ENCODE data around the gene EIF4H. TPM values are rescaled to one million over a fixed set of nuclear protein-coding genes. Genes with fewer than 3 reads are reported as not detected.

Gene EIF4H
- total RNA-seq, 1 experiment from 2014 or later = 384 TPM

DNA sequence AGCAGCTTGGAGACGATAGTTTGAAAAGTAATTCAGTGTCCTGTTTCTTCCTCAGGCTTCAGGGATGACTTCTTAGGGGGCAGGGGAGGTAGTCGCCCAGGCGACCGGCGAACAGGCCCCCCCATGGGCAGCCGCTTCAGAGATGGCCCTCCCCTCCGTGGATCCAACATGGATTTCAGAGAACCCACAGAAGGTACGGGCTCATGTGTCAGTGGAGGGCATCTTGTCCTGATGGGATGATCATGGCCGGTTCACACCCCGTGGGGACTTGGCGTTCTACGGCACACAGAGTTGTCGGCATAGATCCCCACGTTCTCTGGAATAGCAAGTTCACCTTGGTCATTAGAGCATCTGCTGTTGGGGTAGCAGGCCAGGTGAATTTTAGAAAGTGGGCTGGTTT lies 20.5 kb downstream of the EIF4H start:
- no peaks in the 10 kb centered on the region for H3K9me2 ChIP-seq (ENCODE audit: insufficient read depth)
- no peak overlapping the region for H3K27ac ChIP-seq (ENCODE audit: low read depth, low read length)
- CTCF ChIA-PET = interaction anchor here (1.0 to 1.7 kb wide), 2 partner anchors 8 to 206 kb away, joined by 3 read pairs; no protein-coding TSS in a partner anchor
- ATAC-seq = no peak
- H3K9ac ChIP-seq (ENCODE audit: low read length) = no peak overlapping the region
- BruUV-seq (replicated peaks) = no TSS peak
- H3K27me3 ChIP-seq (ENCODE audit: insufficient read depth, low read length) = no peaks in the 10 kb centered on the region
- RAD21 ChIA-PET (ENCODE audit: low non-redundant PET in 1 of 2, low total read pairs in 2 of 2, uncharacterized antibody in 2 of 2, unreplicated experiment in 2 of 2) = no interaction called here
- H3K4me2 ChIP-seq (ENCODE audit: low read length) = no peak overlapping the region
- intact Hi-C loops (cut with micrococcal nuclease) = no loop called here
- H3K4me3 ChIP-seq (replicated peaks in 1 of 2; ENCODE audit: low read depth in 1 of 2, low read length in 2 of 2) = no peak overlapping the region
- H3K4me1 ChIP-seq (ENCODE audit: control insufficient read depth in 1 of 2, insufficient read depth in 2 of 2, low read length in 2 of 2) = peaks cover 20 to 28% of the 10 kb centered on the region in 2 experiments
- H4K20me1 ChIP-seq (ENCODE audit: insufficient read depth) = no peaks in the 10 kb centered on the region
- H2AFZ ChIP-seq (ENCODE audit: low read depth, low read length, poor library complexity, severe bottlenecking) = no peak overlapping the region
- H3K36me3 ChIP-seq (ENCODE audit: control insufficient read depth in 1 of 2, insufficient read depth in 2 of 2, low read length in 2 of 2) = peaks cover 45 to 48% of the 10 kb centered on the region in 2 experiments
- no peak for TF ChIP-seq ZFX (IDR thresholded peaks at IDR 0.05)
- no peak for TF ChIP-seq YY1 (IDR thresholded peaks at IDR 0.05; ENCODE audit: extremely low read depth, insufficient replicate concordance, low read depth, low read length)
- TF ChIP-seq SRF (IDR thresholded peaks at IDR 0.05; ENCODE audit: low read depth) = no peak
- TF ChIP-seq, protein P1, sequence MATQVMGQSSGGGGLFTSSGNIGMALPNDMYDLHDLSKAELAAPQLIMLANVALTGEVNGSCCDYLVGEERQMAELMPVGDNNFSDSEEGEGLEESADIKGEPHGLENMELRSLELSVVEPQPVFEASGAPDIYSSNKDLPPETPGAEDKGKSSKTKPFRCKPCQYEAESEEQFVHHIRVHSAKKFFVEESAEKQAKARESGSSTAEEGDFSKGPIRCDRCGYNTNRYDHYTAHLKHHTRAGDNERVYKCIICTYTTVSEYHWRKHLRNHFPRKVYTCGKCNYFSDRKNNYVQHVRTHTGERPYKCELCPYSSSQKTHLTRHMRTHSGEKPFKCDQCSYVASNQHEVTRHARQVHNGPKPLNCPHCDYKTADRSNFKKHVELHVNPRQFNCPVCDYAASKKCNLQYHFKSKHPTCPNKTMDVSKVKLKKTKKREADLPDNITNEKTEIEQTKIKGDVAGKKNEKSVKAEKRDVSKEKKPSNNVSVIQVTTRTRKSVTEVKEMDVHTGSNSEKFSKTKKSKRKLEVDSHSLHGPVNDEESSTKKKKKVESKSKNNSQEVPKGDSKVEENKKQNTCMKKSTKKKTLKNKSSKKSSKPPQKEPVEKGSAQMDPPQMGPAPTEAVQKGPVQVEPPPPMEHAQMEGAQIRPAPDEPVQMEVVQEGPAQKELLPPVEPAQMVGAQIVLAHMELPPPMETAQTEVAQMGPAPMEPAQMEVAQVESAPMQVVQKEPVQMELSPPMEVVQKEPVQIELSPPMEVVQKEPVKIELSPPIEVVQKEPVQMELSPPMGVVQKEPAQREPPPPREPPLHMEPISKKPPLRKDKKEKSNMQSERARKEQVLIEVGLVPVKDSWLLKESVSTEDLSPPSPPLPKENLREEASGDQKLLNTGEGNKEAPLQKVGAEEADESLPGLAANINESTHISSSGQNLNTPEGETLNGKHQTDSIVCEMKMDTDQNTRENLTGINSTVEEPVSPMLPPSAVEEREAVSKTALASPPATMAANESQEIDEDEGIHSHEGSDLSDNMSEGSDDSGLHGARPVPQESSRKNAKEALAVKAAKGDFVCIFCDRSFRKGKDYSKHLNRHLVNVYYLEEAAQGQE (IDR thresholded peaks at IDR 0.05; ENCODE audit: low read depth) = no peak
- TF ChIP-seq, protein P2, sequence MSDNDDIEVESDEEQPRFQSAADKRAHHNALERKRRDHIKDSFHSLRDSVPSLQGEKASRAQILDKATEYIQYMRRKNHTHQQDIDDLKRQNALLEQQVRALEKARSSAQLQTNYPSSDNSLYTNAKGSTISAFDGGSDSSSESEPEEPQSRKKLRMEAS (IDR thresholded peaks at IDR 0.05) = no peak
- no peak for TF ChIP-seq TCF7L2 (IDR thresholded peaks at IDR 0.05; ENCODE audit: borderline replicate concordance, extremely low read depth, insufficient read depth, insufficient read length)
- no peak for TF ChIP-seq RAD21 (IDR thresholded peaks at IDR 0.05; ENCODE audit: low read depth)
- TF ChIP-seq CBX3 (IDR thresholded peaks at IDR 0.05; ENCODE audit: low read depth) = no peak
- TF ChIP-seq, protein P3, sequence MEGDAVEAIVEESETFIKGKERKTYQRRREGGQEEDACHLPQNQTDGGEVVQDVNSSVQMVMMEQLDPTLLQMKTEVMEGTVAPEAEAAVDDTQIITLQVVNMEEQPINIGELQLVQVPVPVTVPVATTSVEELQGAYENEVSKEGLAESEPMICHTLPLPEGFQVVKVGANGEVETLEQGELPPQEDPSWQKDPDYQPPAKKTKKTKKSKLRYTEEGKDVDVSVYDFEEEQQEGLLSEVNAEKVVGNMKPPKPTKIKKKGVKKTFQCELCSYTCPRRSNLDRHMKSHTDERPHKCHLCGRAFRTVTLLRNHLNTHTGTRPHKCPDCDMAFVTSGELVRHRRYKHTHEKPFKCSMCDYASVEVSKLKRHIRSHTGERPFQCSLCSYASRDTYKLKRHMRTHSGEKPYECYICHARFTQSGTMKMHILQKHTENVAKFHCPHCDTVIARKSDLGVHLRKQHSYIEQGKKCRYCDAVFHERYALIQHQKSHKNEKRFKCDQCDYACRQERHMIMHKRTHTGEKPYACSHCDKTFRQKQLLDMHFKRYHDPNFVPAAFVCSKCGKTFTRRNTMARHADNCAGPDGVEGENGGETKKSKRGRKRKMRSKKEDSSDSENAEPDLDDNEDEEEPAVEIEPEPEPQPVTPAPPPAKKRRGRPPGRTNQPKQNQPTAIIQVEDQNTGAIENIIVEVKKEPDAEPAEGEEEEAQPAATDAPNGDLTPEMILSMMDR (IDR thresholded peaks at IDR 0.05 in 2 of 3, conservative IDR thresholded peaks at IDR 0.05 in 1 of 3; ENCODE audit: borderline replicate concordance in 1 of 3, insufficient read depth in 1 of 3, low read depth in 2 of 3, low read length in 2 of 3) = no peak
- TF ChIP-seq ELF1 (IDR thresholded peaks at IDR 0.05; ENCODE audit: borderline replicate concordance, low read depth) = no peak
- TF ChIP-seq ZNF274 (IDR thresholded peaks at IDR 0.05; ENCODE audit: low read depth, low read length) = no peak
- no peak for TF ChIP-seq JUND (IDR thresholded peaks at IDR 0.05)
- no peak for TF ChIP-seq SP1 (IDR thresholded peaks at IDR 0.05; ENCODE audit: low read depth)
- TF ChIP-seq, protein P4, sequence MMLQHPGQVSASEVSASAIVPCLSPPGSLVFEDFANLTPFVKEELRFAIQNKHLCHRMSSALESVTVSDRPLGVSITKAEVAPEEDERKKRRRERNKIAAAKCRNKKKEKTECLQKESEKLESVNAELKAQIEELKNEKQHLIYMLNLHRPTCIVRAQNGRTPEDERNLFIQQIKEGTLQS (IDR thresholded peaks at IDR 0.05) = no peak
- no peak for TF ChIP-seq CEBPB (IDR thresholded peaks at IDR 0.05; ENCODE audit: low read depth)
- TF ChIP-seq, protein P5, sequence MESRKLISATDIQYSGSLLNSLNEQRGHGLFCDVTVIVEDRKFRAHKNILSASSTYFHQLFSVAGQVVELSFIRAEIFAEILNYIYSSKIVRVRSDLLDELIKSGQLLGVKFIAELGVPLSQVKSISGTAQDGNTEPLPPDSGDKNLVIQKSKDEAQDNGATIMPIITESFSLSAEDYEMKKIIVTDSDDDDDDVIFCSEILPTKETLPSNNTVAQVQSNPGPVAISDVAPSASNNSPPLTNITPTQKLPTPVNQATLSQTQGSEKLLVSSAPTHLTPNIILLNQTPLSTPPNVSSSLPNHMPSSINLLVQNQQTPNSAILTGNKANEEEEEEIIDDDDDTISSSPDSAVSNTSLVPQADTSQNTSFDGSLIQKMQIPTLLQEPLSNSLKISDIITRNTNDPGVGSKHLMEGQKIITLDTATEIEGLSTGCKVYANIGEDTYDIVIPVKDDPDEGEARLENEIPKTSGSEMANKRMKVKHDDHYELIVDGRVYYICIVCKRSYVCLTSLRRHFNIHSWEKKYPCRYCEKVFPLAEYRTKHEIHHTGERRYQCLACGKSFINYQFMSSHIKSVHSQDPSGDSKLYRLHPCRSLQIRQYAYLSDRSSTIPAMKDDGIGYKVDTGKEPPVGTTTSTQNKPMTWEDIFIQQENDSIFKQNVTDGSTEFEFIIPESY (IDR thresholded peaks at IDR 0.05; ENCODE audit: extremely low read depth, insufficient replicate concordance, low read length) = no peak
- no peak for TF ChIP-seq FOSL1 (IDR thresholded peaks at IDR 0.05; ENCODE audit: low read depth)
- DNase-seq (ENCODE audit: low read depth, low spot score) = no peak
- POLR2A ChIA-PET = no interaction called here
- peaks cover 53% of the 10 kb centered on the region for H3K79me2 ChIP-seq (ENCODE audit: insufficient read depth, low read length)
- H3K9me3 ChIP-seq (ENCODE audit: control insufficient read depth in 1 of 2, insufficient read depth in 1 of 2, low read depth in 1 of 2, low read length in 2 of 2) = no peaks in the 10 kb centered on the region

All from HCT116 (cell line).